ENCODE results near the gene ZDHHC19. TPM values are rescaled to one million over a fixed set of nuclear protein-coding genes. Genes with fewer than 3 reads are reported as not detected.

The ZDHHC19 gene
- polyA plus RNA-seq, 1 donor (not counting 4 experiments of a cell fraction or from before 2014, with no cell fraction given) = not detected

- H3K9me1 ChIP-seq (ENCODE audit: control insufficient read depth, extremely low read depth, insufficient read depth, low read length) = no peaks in the 10 kb centered on the region
- H3K27me3 ChIP-seq (ENCODE audit: control insufficient read depth, extremely low read depth, insufficient read depth, low read length) = peaks cover 22% of the 10 kb centered on the region
- H3K27ac ChIP-seq (ENCODE audit: control insufficient read depth, insufficient read depth, low read length) = no peak within 1 kb of the TSS
- no peaks in the 10 kb centered on the region for H3K36me3 ChIP-seq (ENCODE audit: control insufficient read depth in 2 of 2, extremely low read depth in 1 of 2, insufficient read depth in 2 of 2, low read length in 2 of 2)
- H3K79me2 ChIP-seq (ENCODE audit: control insufficient read depth, insufficient read depth, low read length) = no peaks in the 10 kb centered on the region
- H4K20me1 ChIP-seq (ENCODE audit: control insufficient read depth, extremely low read depth, insufficient read depth, low read length) = no peaks in the 10 kb centered on the region
- H3K9me3 ChIP-seq (ENCODE audit: control insufficient read depth, low read depth, low read length) = no peaks in the 10 kb centered on the region
- H3K4me1 ChIP-seq (ENCODE audit: control insufficient read depth, extremely low read depth, insufficient read depth, low read length) = peaks cover 6% of the 10 kb centered on the region
- no peak for FAIRE-seq
- peak within 1 kb of the TSS; percentile 5 for H3K4me2 ChIP-seq (ENCODE audit: control insufficient read depth, extremely low read depth, insufficient read depth, low read depth, low read length)
- TF ChIP-seq, protein P1, sequence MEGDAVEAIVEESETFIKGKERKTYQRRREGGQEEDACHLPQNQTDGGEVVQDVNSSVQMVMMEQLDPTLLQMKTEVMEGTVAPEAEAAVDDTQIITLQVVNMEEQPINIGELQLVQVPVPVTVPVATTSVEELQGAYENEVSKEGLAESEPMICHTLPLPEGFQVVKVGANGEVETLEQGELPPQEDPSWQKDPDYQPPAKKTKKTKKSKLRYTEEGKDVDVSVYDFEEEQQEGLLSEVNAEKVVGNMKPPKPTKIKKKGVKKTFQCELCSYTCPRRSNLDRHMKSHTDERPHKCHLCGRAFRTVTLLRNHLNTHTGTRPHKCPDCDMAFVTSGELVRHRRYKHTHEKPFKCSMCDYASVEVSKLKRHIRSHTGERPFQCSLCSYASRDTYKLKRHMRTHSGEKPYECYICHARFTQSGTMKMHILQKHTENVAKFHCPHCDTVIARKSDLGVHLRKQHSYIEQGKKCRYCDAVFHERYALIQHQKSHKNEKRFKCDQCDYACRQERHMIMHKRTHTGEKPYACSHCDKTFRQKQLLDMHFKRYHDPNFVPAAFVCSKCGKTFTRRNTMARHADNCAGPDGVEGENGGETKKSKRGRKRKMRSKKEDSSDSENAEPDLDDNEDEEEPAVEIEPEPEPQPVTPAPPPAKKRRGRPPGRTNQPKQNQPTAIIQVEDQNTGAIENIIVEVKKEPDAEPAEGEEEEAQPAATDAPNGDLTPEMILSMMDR (optimal IDR thresholded peaks at IDR 0.05 in 1 of 3, IDR thresholded peaks at IDR 0.05 in 1 of 3, conservative IDR thresholded peaks at IDR 0.05 in 1 of 3; ENCODE audit: extremely low read depth in 1 of 3, insufficient read depth in 2 of 3, low read length in 3 of 3) = no peak
- TF ChIP-seq EZH2 (IDR thresholded peaks at IDR 0.05; ENCODE audit: low read length) = no peak
- no peak for DNase-seq (ENCODE audit: low read depth, low spot score)
- no peak within 1 kb of the TSS for H3K4me3 ChIP-seq (ENCODE audit: control insufficient read depth in 2 of 3, extremely low read depth in 1 of 3, insufficient read depth in 2 of 3, low read depth in 1 of 3, low read length in 3 of 3)
- no peak within 1 kb of the TSS for H2AFZ ChIP-seq (ENCODE audit: control insufficient read depth, low read length)
- no peak within 1 kb of the TSS for H3K9ac ChIP-seq (ENCODE audit: control insufficient read depth, extremely low read depth, insufficient read depth, low read length)
- dilution Hi-C loops (cut with MboI; ENCODE audit: extremely low pct_ligation_motif_present, low sequenced_read_pairs) = no loop called here
Observed at GRCh38 chr3:196216089-196216564, 4.9 kb upstream of the ZDHHC19 start, which contains the start of gene SLC51A. Gene SLC51A, plus strand, starts transcription at chr3:196216534. Its CDS starts 179 bp downstream, at chr3:196216713.

DNA sequence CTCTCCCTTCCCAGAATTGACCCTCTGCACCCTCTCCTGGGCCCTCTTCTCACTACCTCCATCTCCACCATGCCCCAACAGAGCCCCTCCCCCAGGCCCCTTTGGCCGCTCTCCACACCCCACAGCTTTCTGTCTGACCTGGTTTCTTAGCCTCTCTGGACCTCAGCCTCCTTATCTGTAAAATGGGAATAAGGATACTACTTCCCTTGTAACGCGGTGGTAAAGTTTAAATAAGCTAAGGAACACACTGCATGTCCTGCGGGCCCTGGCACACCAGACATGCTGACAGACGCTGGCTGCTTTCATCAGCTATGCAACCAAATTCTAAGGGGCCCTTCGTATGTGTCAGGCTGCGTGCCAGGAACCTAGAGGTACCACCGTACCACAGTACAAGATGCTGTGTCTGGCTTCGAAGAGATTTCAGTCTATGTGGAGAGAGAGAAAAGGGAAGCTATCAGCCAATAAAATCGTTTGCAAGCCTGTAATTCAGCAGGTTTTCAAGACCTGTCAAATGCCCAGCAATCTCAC, 4.4 kb upstream of the ZDHHC19 start:
- DNase-seq (ENCODE audit: low read depth, low spot score) (no peak), FAIRE-seq (no peak)
- Histone ChIP-seq H3K79me2 (ENCODE audit: control insufficient read depth, insufficient read depth, low read length) (no peaks in the 10 kb centered on the region), H3K4me2 (ENCODE audit: control insufficient read depth, extremely low read depth, insufficient read depth, low read depth, low read length) (peak overlapping the region; percentile 5), H3K27me3 (ENCODE audit: control insufficient read depth, extremely low read depth, insufficient read depth, low read length) (peaks cover 22% of the 10 kb centered on the region), H3K9me3 (ENCODE audit: control insufficient read depth, low read depth, low read length) (no peaks in the 10 kb centered on the region), H3K36me3 (ENCODE audit: control insufficient read depth in 2 of 2, extremely low read depth in 1 of 2, insufficient read depth in 2 of 2, low read length in 2 of 2) (no peaks in the 10 kb centered on the region), H3K4me1 (ENCODE audit: control insufficient read depth, extremely low read depth, insufficient read depth, low read length) (peaks cover 6% of the 10 kb centered on the region), H3K4me3 (ENCODE audit: control insufficient read depth in 2 of 3, extremely low read depth in 1 of 3, insufficient read depth in 2 of 3, low read depth in 1 of 3, low read length in 3 of 3) (no peak overlapping the region), H3K9ac (ENCODE audit: control insufficient read depth, extremely low read depth, insufficient read depth, low read length) (no peak overlapping the region), H3K27ac (ENCODE audit: control insufficient read depth, insufficient read depth, low read length) (no peak overlapping the region), H4K20me1 (ENCODE audit: control insufficient read depth, extremely low read depth, insufficient read depth, low read length) (no peaks in the 10 kb centered on the region), H2AFZ (ENCODE audit: control insufficient read depth, low read length) (no peak overlapping the region), H3K9me1 (ENCODE audit: control insufficient read depth, extremely low read depth, insufficient read depth, low read length) (no peaks in the 10 kb centered on the region)
- dilution Hi-C loops (cut with MboI; ENCODE audit: extremely low pct_ligation_motif_present, low sequenced_read_pairs) = no loop called here
- TF ChIP-seq, protein P1 (optimal IDR thresholded peaks at IDR 0.05 in 1 of 3, IDR thresholded peaks at IDR 0.05 in 1 of 3, conservative IDR thresholded peaks at IDR 0.05 in 1 of 3; ENCODE audit: extremely low read depth in 1 of 3, insufficient read depth in 2 of 3, low read length in 3 of 3) = no peak
- TF ChIP-seq EZH2 (IDR thresholded peaks at IDR 0.05; ENCODE audit: low read length) = no peak

Measured in keratinocyte (primary cell).